ENCODE measurements around the gene MKKS. TPM values are rescaled to one million over a fixed set of nuclear protein-coding genes. Genes with fewer than 3 reads are reported as not detected.

Gene MKKS
- 24.1 TPM for total RNA-seq

GRCh38 chr20:10433623-10434466 lies at the start of gene MKKS:
MKKS (minus strand) TSS chr20:10434222; CDS start chr20:10413514, 20,708 bp downstream.

GRCh38 chr20:10434832-10435812 lies 1.1 kb upstream of the MKKS start, which contains the start of gene SLX4IP:
SLX4IP (plus strand) TSS chr20:10435305; CDS start chr20:10458205, 22,900 bp downstream.

Other genes with a start within 250 kb of the MKKS start
- gene SNAP25, start 215.4 kb downstream of the MKKS start, total RNA-seq = 100 TPM
- 7.8 TPM for gene SLX4IP, start 1.1 kb upstream of the MKKS start, total RNA-seq
- gene JAG1, start 239.8 kb upstream of the MKKS start, total RNA-seq = 33.8 TPM